HG03439 (cell line): ENCODE data around the gene EAPP.
"Not testable (repeated sequence)": the region's sequence is repeated elsewhere in the genome, so short reads cannot be mapped to it uniquely, and the experiment has no call there.

Experiments used
- ATAC-seq: cut with Tn5 transposase; IDR thresholded peaks from one replicate; pipeline ENCODE4 v1.9.1; 2021; ENCODE audit warnings: mild to moderate bottlenecking, moderate library complexity; ENCODE audit not compliant: unreplicated experiment

EAPP gene

GRCh38 chr14:34538871-34539406 lies 562 bp downstream of the EAPP start:
- no peak for ATAC-seq

GRCh38 chr14:34538096-34538495 lies 1.4 kb downstream of the EAPP start:
- ATAC-seq, result not testable (repeated sequence)

GRCh38 chr14:34537677-34538009 lies 1.9 kb downstream of the EAPP start:
- ATAC-seq, result no peak

GRCh38 chr14:34536951-34537676 lies 2.4 kb downstream of the EAPP start:
- ATAC-seq, result no peak

- ATAC-seq, result no peak
Observed at GRCh38 chr14:34527591-34527990, 11.9 kb downstream of the EAPP start.

- ATAC-seq, result not testable (repeated sequence)
Observed at GRCh38 chr14:34524216-34524615, 15.3 kb downstream of the EAPP start.

DNA sequence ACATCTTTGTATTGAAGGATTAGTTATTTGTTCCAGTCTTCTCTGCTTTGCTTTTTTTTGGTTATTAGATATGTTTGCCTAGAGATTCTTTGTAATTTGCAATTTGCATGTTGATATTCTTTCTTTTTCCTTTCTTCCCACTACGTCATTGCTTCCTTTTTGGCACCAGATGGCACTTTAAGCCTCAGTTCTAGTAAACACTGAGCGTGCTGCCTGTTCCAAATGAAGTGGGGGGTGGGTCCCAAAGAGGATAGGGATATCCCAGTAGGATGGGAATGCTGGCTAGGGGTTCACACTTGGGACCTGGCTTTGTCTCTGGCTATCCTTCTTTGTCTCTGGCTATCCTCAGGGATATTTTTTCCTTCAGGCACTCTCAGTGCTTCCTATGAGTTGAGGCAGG lies 17.0 kb downstream of the EAPP start:
- no peak for ATAC-seq

DNA sequence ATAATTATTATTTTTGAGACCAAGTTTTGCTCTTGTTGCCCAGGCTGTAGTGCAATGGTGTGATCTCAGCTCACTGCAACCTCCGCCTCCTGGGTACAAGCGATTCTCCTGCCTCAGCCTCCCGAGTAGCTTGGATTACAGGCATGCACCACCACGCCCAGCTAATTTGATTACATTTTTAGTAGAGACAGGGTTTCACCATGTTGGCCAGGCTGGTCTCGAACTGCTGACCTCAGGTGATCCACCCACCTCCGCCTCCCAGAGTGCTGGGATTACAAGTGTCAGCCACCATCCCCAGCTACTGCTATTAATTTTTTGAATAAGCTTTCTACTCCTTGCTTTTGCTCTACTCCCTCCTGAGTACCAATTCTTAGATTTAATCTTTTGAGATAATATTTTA lies 18.4 kb downstream of the EAPP start:
- not testable (repeated sequence) for ATAC-seq

- not testable (repeated sequence) for ATAC-seq
Observed at GRCh38 chr14:34520304-34520970, 19.1 kb downstream of the EAPP start.

- ATAC-seq, result no peak
Observed at GRCh38 chr14:34507884-34508283, 31.6 kb downstream of the EAPP start.

- ATAC-seq, result no peak
Observed at GRCh38 chr14:34507459-34507858, 32.0 kb downstream of the EAPP start.

DNA sequence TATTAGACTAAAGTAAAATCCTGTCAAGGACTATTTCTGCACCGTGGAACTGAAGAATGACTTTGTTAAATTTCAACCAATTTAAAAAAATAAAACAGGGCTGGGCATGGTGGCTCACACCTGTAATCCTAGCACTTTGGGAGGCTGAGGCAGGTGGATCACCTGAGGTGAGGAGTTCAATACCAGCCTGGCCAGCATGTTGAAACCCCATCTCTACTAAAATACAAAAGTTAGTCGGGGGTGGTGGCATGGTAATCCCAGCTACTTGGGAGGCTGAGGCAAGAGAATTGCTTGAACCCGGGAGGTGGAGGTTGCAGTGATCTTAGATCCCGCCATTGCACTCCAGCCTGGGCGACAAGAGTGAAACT lies 34.4 kb downstream of the EAPP start:
- not testable (repeated sequence) for ATAC-seq

DNA sequence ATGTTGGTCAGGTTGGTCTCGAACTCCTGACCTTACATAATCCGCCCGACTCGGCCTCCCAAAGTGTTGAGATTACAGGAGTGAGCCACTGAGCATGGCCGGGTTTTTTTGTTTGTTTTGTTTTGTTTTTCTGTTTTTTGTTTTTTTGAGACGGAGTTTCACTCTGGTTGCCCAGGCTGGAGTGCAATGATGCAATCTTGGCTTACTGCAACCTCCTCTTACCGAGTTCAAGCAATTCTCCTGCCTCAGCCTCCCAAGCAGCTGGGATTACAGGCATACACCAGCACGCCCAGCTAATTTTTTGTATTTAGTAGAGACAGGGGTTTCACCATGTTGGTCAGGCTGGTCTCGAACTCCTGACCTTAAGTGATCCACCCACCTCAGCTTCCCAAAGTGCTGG lies 35.5 kb downstream of the EAPP start:
- not testable (repeated sequence) for ATAC-seq

DNA sequence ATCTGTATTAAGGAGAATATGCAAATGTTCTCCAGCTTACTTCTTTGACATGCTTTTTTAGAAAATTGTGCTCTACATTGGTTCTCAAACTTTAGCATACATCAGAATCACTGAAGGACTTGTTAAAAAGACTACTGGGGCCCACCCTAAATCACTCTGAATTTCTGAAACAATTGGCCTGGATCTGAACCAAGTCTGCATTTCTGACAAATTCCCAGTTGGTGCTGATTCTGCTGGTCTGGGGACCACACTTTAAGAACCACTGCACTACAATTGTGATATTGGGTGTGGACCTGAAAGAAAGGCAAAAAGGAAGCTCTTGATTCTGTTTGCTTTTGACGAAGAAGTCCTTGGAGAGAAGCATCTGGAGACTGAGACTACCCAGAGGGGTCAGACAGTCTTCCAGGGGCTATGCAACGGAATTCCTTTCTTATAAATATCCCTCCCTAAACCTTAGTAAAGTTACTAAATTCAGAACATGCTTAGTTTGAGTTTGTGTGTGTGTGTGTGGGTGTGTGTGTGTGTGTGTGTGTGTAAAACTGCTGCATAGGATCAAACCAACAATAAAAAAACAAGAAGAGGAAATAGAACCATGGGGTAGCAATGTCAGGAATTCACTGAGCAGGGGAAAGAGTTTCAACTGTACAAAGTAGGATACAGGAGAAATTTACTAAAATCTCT lies 36.8 kb downstream of the EAPP start:
- no peak for ATAC-seq

DNA sequence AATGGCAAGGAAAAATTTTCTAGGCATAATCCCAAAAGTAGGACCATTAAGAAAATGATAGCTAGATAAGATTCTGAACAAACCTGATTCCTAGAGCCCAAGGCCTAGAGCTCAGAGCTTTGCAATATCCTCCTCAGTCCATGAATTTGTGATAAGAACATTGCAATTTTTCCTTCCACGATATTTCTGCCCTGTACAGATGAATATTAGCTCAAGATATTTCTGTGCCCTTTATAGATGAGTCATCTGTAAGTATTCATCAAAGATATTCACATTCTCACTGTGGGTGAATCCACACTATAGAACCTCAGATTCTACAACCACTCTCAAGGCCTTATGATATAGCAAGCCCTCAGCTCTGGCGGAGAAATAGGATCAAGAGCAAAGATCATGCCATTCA lies 37.5 kb downstream of the EAPP start:
- ATAC-seq, result no peak

- ATAC-seq, result no peak
Observed at GRCh38 chr14:34501004-34501580, 38.4 kb downstream of the EAPP start.

DNA sequence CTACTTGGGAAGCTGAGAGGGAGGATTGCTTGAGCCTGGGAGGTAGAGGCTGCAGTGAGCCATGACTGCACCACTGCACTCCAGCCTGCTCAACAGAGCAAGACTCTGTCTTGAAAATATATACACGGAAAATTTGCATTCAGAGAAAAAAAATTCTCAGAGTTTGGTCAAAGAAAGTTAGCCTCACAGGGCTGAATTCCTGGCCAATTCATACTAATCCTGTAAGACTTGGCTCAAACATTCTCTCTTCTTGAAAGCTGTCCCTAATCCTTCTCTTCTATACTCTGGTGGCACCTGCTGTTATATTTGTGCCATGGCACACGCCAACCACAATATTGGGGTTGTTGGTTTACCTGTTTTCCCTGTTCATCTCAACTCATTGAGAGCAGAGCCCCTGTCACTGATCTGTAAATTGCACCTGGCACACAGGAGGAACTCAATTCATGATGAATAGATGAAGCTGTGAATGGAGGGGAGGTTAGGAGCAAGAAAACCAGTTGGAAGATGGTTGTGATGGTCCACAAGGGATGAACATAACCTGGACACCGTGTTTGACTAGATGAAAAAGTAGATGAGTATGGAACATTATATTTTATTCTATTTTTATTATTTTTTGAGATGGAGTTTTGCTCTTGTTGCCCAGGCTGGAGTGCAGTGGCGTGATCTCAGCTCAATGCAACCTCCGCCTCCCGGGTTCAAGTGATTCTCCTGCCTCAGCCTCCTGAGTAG lies 40.7 kb downstream of the EAPP start:
- no peak for ATAC-seq

DNA sequence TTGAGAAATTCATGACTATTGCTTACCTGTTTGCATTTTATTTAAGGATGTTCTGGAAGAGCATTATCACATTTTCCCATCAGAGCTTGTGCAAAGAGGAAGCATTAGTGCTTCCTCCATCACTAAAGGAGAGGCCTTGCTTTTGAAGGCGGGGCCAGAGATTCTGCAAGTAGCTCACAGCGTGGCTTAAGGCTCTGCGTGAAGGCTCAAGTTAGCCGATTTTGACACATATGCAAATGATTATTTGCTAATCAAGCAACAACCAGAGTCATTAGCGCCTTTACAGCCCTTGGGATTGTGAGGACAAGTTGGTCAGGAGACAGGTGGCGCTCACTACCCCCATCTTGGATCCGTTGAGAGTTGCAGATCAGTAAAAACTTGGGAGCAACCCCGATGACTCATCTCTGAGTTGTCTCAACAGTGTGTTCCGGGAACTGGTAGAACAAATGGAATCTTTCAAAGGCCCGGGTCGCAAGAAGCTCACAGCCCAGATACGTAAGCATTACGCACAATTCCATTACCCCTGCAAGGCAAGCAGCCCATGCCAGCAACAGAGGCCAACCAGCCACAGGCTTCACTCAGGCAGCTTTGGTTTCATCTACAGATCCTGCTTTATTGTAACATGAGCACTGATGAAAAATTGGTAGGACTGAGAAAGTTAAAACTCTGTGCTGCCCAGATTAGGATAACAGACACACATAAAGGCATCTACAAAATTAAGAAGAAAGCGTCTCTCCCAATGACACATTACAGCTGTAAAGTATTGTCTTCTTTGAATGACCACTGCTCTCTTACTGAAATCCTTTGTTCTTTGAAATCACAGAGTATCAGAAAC lies 42.6 kb downstream of the EAPP start:
- ATAC-seq, result no peak

GRCh38 chr14:34496007-34496678 lies 43.4 kb downstream of the EAPP start:
- ATAC-seq, result no peak
